ENCODE measurements around the gene UNC119.
A peak's percentile ranks its signal among the peaks of the same experiment; 100 is the strongest.
"Not testable (repeated sequence)": the region's sequence is repeated elsewhere in the genome, so short reads cannot be mapped to it uniquely, and the experiment has no call there.

Gene UNC119

GRCh38 chr17:28552176-28552999 is at the start of gene UNC119:
UNC119 (minus strand) TSS chr17:28552624; CDS start chr17:28552557, 67 bp downstream.
- peak; percentile 78 to 97 (median 90) for DNase-seq

- peak; percentile 90 to 98 (median 94) for DNase-seq
Measured at GRCh38 chr17:28599311-28600184, 47.1 kb upstream of the UNC119 start.

GRCh38 chr17:28598799-28599310 is 46.4 kb upstream of the UNC119 start, which contains the start of gene SPAG5:
SPAG5 (minus strand) TSS chr17:28599025; CDS start chr17:28598946, 79 bp downstream.
- peak; percentile 93 to 97 (median 95) for DNase-seq

- no peak for DNase-seq
Measured at GRCh38 chr17:28598389-28598788, 46.0 kb upstream of the UNC119 start.

GRCh38 chr17:28597606-28598383 is 45.4 kb upstream of the UNC119 start:
- DNase-seq = peak in 2 of 3 donors; percentile 23 to 25

- no peak for DNase-seq
Measured at GRCh38 chr17:28592260-28592659, 39.8 kb upstream of the UNC119 start.

GRCh38 chr17:28585851-28586250 is 33.4 kb upstream of the UNC119 start:
- no peak for DNase-seq

GRCh38 chr17:28584434-28584833 is 32.0 kb upstream of the UNC119 start:
- no peak for DNase-seq

- no peak for DNase-seq
Measured at GRCh38 chr17:28582513-28582912, 30.1 kb upstream of the UNC119 start.

- no peak for DNase-seq
Measured at GRCh38 chr17:28580959-28581358, 28.5 kb upstream of the UNC119 start.

- no peak for DNase-seq
Measured at GRCh38 chr17:28579526-28579925, 27.1 kb upstream of the UNC119 start.

- DNase-seq = no peak
Measured at GRCh38 chr17:28578246-28579195, 26.1 kb upstream of the UNC119 start.

- no peak for DNase-seq
Measured at GRCh38 chr17:28577466-28577824, 25.0 kb upstream of the UNC119 start.

GRCh38 chr17:28576758-28577465 is 24.5 kb upstream of the UNC119 start, which contains the start of gene ALDOC:
ALDOC (minus strand) TSS chr17:28576895; CDS start chr17:28575532, 1,363 bp downstream.
- DNase-seq = peak; percentile 98 to 99 (median 99)

GRCh38 chr17:28576016-28576415 is 23.6 kb upstream of the UNC119 start:
- not testable (repeated sequence) for DNase-seq

- no peak for DNase-seq
Measured at GRCh38 chr17:28575126-28575795, 22.8 kb upstream of the UNC119 start.

GRCh38 chr17:28574526-28574925 is 22.1 kb upstream of the UNC119 start:
- no peak for DNase-seq

- no peak for DNase-seq
Measured at GRCh38 chr17:28573966-28574480, 21.6 kb upstream of the UNC119 start.

GRCh38 chr17:28573521-28573920 is 21.1 kb upstream of the UNC119 start:
- DNase-seq = no peak

- DNase-seq = no peak
Measured at GRCh38 chr17:28573040-28573380, 20.6 kb upstream of the UNC119 start.
